OCI-LY7 (cell line): ENCODE measurements around the gene TMEM131L. TPM values are rescaled to one million over a fixed set of nuclear protein-coding genes. Genes with fewer than 3 reads are reported as not detected.

Source experiments
- BruUV-seq: library from RNA; stranded (reverse); fragments of 400-500 nt; replicated peaks from 2 replicates; lab custom pipeline; 2021; lab: Mats Ljungman, UMichigan
- CTCF ChIA-PET: fragments of 300-600 bp; sonication (Branson Sonifier 250); formaldehyde crosslinking; loops from one replicate; lab custom pipeline; 2022; ENCODE audit warnings: antibody characterized with exemption; ENCODE audit not compliant: unreplicated experiment; lab: Charles Lee
- POLR2A ChIA-PET: fragments of 300-600 bp; sonication (Branson Sonifier 250); formaldehyde crosslinking; loops from one replicate; lab custom pipeline; 2022; ENCODE audit warnings: antibody characterized with exemption; lab: Charles Lee
- DNase-seq: peaks from one replicate; pipeline ENCODE4 v3.0.0-alpha.2; 2015; ENCODE audit warnings: low spot score
- H2AFZ ChIP-seq: fragments of 200-600 bp; sonication (generic), shearing (Covaris generic); 2 replicates; pipeline ENCODE4 v1.6.1; 2014; ENCODE audit warnings: mild to moderate bottlenecking, antibody characterized with exemption, low read length, moderate library complexity
- H3K27ac ChIP-seq: fragments of 200-600 bp; sonication (generic); 2 replicates; pipeline ENCODE4 v1.5.1; 2014; ENCODE audit warnings: mixed run types, low read depth, mild to moderate bottlenecking, moderate library complexity, low read length, inconsistent platforms; ENCODE audit not compliant: poor library complexity, severe bottlenecking
- H3K36me3 ChIP-seq: fragments of 200-600 bp; sonication (generic); 2 replicates; pipeline ENCODE4 v1.6.1; 2014; ENCODE audit warnings: mild to moderate bottlenecking, antibody characterized with exemption, low read length, moderate library complexity, mixed read lengths; ENCODE audit not compliant: insufficient read depth
- H3K4me1 ChIP-seq: fragments of 200-600 bp; sonication (generic); 2 replicates; pipeline ENCODE4 v1.5.1; 2014; ENCODE audit warnings: mild to moderate bottlenecking, low read length; ENCODE audit not compliant: insufficient read depth, poor library complexity, severe bottlenecking
- H3K4me2 ChIP-seq: fragments of 200-600 bp; sonication (generic); 2 replicates; pipeline ENCODE4 v1.6.1; 2014; ENCODE audit warnings: mild to moderate bottlenecking, low read length
- H3K4me3 ChIP-seq: fragments of 200-600 bp; sonication (generic); 2 replicates; pipeline ENCODE4 v1.5.1; 2014; ENCODE audit warnings: mild to moderate bottlenecking, low read depth, low read length; ENCODE audit not compliant: poor library complexity, severe bottlenecking
- H3K79me2 ChIP-seq: fragments of 200-600 bp; sonication (generic); 2 replicates; pipeline ENCODE4 v1.6.1; 2016; ENCODE audit warnings: low read depth, mild to moderate bottlenecking, low read length, moderate library complexity, mixed read lengths; ENCODE audit not compliant: insufficient read depth
- H3K9me2 ChIP-seq: fragments of 200-600 bp; sonication (generic); 2 replicates; pipeline ENCODE4 v1.6.1; 2016; ENCODE audit warnings: mild to moderate bottlenecking, low read length, mixed read lengths; ENCODE audit not compliant: insufficient read depth
- H3K9me3 ChIP-seq: fragments of 200-600 bp; sonication (generic); 2 replicates; pipeline ENCODE4 v1.6.1; 2014; ENCODE audit warnings: mild to moderate bottlenecking, mixed run types, low read length, mixed read lengths
- H4K20me1 ChIP-seq: fragments of 200-600 bp; sonication (generic); 2 replicates; pipeline ENCODE4 v1.6.1; 2014; ENCODE audit warnings: mild to moderate bottlenecking, antibody characterized with exemption, low read length, moderate library complexity, mixed read lengths; ENCODE audit not compliant: insufficient read depth
- CTCF ChIP-seq: fragments of 200-600 bp; sonication (generic); conservative IDR thresholded peaks from 2 replicates; pipeline ENCODE4 v1.5.1; 2014; ENCODE audit warnings: mild to moderate bottlenecking, antibody characterized with exemption, low read length, moderate library complexity, mixed read lengths
- EZH2phosphoT487 ChIP-seq: fragments of 200-600 bp; sonication (generic); IDR thresholded peaks from 2 replicates; pipeline ENCODE4 v1.6.1; 2018; ENCODE audit warnings: low read depth, borderline replicate concordance, mild to moderate bottlenecking, mixed run types, antibody characterized with exemption, low read length, moderate library complexity, mixed read lengths
- intact Hi-C: fragments of 100-400 bp; cut with micrococcal nuclease; formaldehyde crosslinking; loops from one replicate; pipeline ENCODE4 v1.10.0; 2022; ENCODE audit not compliant: unreplicated experiment
- total RNA-seq, 2 experiments: library from RNA; depleted of rRNA in 1 of 2; stranded (reverse); fragments of >200 nt in 1 of 2; shearing (Covaris generic) in 1 of 2; gene quantifications; 2 replicates each; pipeline ENCODE4 v1.2.3, GENCODE V29; 2014 to 2022

TMEM131L gene
- total RNA-seq, 2 experiments from 2014 or later, result 133 to 148 TPM

- Histone ChIP-seq H2AFZ (no peak overlapping the region), H4K20me1 (peaks cover 54% of the 10 kb centered on the region), H3K4me2 (peak overlapping the region; percentile 62), H3K9me3 (no peaks in the 10 kb centered on the region; the same call in 1 of the 2 replicates), H3K79me2 (peaks cover 100% of the 10 kb centered on the region), H3K4me3 (peak overlapping the region; percentile 22), H3K4me1 (peaks cover 76% of the 10 kb centered on the region), H3K9me2 (no peaks in the 10 kb centered on the region), H3K36me3 (peaks cover 98% of the 10 kb centered on the region), H3K27ac (peak overlapping the region; percentile 62)
- intact Hi-C loops, result loop anchor here (5.0 kb wide), 1 partner anchor 89 kb away; no protein-coding TSS in a partner anchor
- CTCF ChIA-PET, result interaction anchor here (1.1 kb wide), 1 partner anchor 173 kb away, joined by 3 read pairs; no protein-coding TSS in a partner anchor
- TF ChIP-seq EZH2phosphoT487, result no peak
- peak; percentile 49; the same call in 1 of the 2 replicates for TF ChIP-seq CTCF
- BruUV-seq, result no TSS peak
- DNase-seq, result peak; percentile 68
- POLR2A ChIA-PET, result interaction anchor here (0.6 to 1.1 kb wide), 2 partner anchors 10 to 20 kb away, joined by 3 read pairs; no protein-coding TSS in a partner anchor
Measured at GRCh38 chr4:153521478-153521877, 55.3 kb downstream of the TMEM131L start.

- intact Hi-C loops, result loop anchor here (5.0 kb wide), 1 partner anchor 90 kb away; no protein-coding TSS in a partner anchor
- ChIA-PET POLR2A (interaction anchor here (0.6 to 1.1 kb wide), 3 partner anchors 9 to 39 kb away, joined by 3 to 7 read pairs (median 3); no protein-coding TSS in a partner anchor), CTCF (interaction anchor here (0.5 kb wide), 1 partner anchor 118 kb away, joined by 3 read pairs; no protein-coding TSS in a partner anchor)
- BruUV-seq, result no TSS peak
- Histone ChIP-seq H3K9me2 (no peaks in the 10 kb centered on the region), H3K4me2 (peak overlapping the region; percentile 62), H3K79me2 (peaks cover 100% of the 10 kb centered on the region), H3K27ac (peak overlapping the region; percentile 62), H3K4me3 (peak overlapping the region; percentile 22), H3K4me1 (peaks cover 82% of the 10 kb centered on the region), H4K20me1 (peaks cover 58% of the 10 kb centered on the region), H2AFZ (no peak overlapping the region), H3K9me3 (no peaks in the 10 kb centered on the region; the same call in 1 of the 2 replicates), H3K36me3 (peaks cover 99% of the 10 kb centered on the region)
- peak; percentile 25 for DNase-seq
- TF ChIP-seq CTCF (no peak), EZH2phosphoT487 (no peak)
Measured at GRCh38 chr4:153521999-153522801, 56.0 kb downstream of the TMEM131L start.
